ENCODE data around the gene PLB1. TPM values are rescaled to one million over a fixed set of nuclear protein-coding genes. Genes with fewer than 3 reads are reported as not detected.
A peak's percentile ranks its signal among the peaks of the same experiment; 100 is the strongest.
"Not testable (repeated sequence)": the region's sequence is repeated elsewhere in the genome, so short reads cannot be mapped to it uniquely, and the experiment has no call there.

Gene PLB1
- total and polyA plus RNA-seq, 7 experiments from 2014 or later: 0.47 to 6.4 (median 1.2) TPM

DNA sequence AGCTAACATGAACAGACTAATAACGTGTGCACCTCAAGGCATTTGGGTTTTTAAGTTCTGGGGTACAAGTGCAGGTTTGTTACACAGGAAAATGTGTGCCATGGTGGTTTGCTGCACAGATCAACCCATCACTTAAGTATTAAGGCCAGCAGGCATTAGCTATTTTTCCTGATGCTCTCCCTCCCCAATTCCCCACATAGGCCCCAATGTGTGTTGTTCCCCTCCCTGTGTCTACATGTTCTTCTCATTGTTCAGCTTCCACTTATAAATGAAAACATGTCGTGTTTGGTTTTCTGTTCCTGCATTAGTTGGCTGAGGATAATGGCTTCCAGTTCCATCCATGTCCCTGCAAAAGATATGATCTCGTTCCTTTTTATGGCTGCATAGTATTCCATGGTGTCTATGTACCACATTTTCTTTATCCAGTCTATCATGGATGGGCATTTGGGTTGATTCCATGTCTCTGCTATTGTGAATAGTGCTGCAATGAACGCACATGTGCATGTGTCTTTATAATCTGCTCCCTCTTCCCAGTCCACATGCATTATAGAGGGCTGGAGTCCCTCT, 170.0 kb downstream of the PLB1 start:
- H3K9me3 Mint-ChIP-seq; H3K36me3 Mint-ChIP-seq; CTCF ChIA-PET; H3K27ac ChIP-seq (ENCODE audit: low read depth, low read length); H3K4me3 Mint-ChIP-seq; H3K27me3 ChIP-seq (ENCODE audit: control insufficient read depth in 2 of 2, insufficient read depth in 2 of 2, low read length in 2 of 2); H3K4me3 ChIP-seq (ENCODE audit: low read length); H3K9me3 ChIP-seq (ENCODE audit: control insufficient read depth in 2 of 3, low read length in 3 of 3); H3K27me3 Mint-ChIP-seq; H3K36me3 ChIP-seq (ENCODE audit: control insufficient read depth in 2 of 3, insufficient read depth in 3 of 3, low read length in 3 of 3); H3K4me1 ChIP-seq (ENCODE audit: control insufficient read depth in 2 of 2, insufficient read depth in 2 of 2, low read length in 2 of 2); DNase-seq; ATAC-seq; intact Hi-C loops (cut with micrococcal nuclease): not testable (repeated sequence)
- H3K4me1 Mint-ChIP-seq: peaks cover 0 to 11% (median 0%) of the 10 kb centered on the region in 7 donors
- peak overlapping the region in 1 of 9 donors; percentile 47 for H3K27ac Mint-ChIP-seq
- POLR2A ChIA-PET: interaction anchor here (0.9 to 2.4 kb wide), 2 partner anchors 11 to 86 kb away, joined by 3 to 7 read pairs; partner anchors contain the start of gene PPP1CB

- peaks cover 0 to 13% (median 1%) of the 10 kb centered on the region in 11 donors for H3K9me3 Mint-ChIP-seq
- intact Hi-C loops (cut with micrococcal nuclease): no loop called here
- H3K27ac ChIP-seq (ENCODE audit: low read depth, low read length): no peak overlapping the region
- no peak overlapping the region for H3K4me3 ChIP-seq (ENCODE audit: low read length)
- DNase-seq (no peak), ATAC-seq (no peak)
- no peaks in the 10 kb centered on the region for H3K27me3 ChIP-seq (ENCODE audit: control insufficient read depth in 2 of 2, insufficient read depth in 2 of 2, low read length in 2 of 2)
- H3K4me1 ChIP-seq (ENCODE audit: control insufficient read depth in 2 of 2, insufficient read depth in 2 of 2, low read length in 2 of 2): no peaks in the 10 kb centered on the region
- CTCF ChIA-PET: no interaction called here
- H3K27ac Mint-ChIP-seq: no peak overlapping the region
- peaks cover 0 to 6% (median 0%) of the 10 kb centered on the region in 5 donors for H3K36me3 Mint-ChIP-seq
- no peaks in the 10 kb centered on the region for H3K27me3 Mint-ChIP-seq
- H3K4me1 Mint-ChIP-seq: peaks cover 0 to 11% (median 0%) of the 10 kb centered on the region in 7 donors
- POLR2A ChIA-PET: interaction anchor here (2.4 kb wide), 1 partner anchor 11 kb away, joined by 7 read pairs; no protein-coding TSS in a partner anchor
- H3K9me3 ChIP-seq (ENCODE audit: control insufficient read depth in 2 of 3, low read length in 3 of 3): no peaks in the 10 kb centered on the region
- no peak overlapping the region for H3K4me3 Mint-ChIP-seq
- no peaks in the 10 kb centered on the region for H3K36me3 ChIP-seq (ENCODE audit: control insufficient read depth in 2 of 3, insufficient read depth in 3 of 3, low read length in 3 of 3)
Observed at GRCh38 chr2:28666496-28667184, 170.8 kb downstream of the PLB1 start.

- no peak overlapping the region for H3K4me3 ChIP-seq (ENCODE audit: low read length)
- Mint-ChIP-seq H3K27ac (no peak overlapping the region), H3K9me3 (peaks cover 0 to 13% (median 6%) of the 10 kb centered on the region in 11 donors), H3K4me3 (no peak overlapping the region), H3K27me3 (no peaks in the 10 kb centered on the region), H3K36me3 (peaks cover 0 to 10% (median 0%) of the 10 kb centered on the region in 5 donors), H3K4me1 (peaks cover 0 to 7% (median 0%) of the 10 kb centered on the region in 7 donors)
- H3K27me3 ChIP-seq (ENCODE audit: control insufficient read depth in 2 of 2, insufficient read depth in 2 of 2, low read length in 2 of 2): no peaks in the 10 kb centered on the region
- intact Hi-C loops (cut with micrococcal nuclease): no loop called here
- no peak overlapping the region for H3K27ac ChIP-seq (ENCODE audit: low read depth, low read length)
- DNase-seq: no peak
- H3K9me3 ChIP-seq (ENCODE audit: control insufficient read depth in 2 of 3, low read length in 3 of 3): no peaks in the 10 kb centered on the region
- ChIA-PET CTCF (no interaction called here), POLR2A (interaction anchor here (0.7 kb wide), 1 partner anchor 42 kb away, joined by 3 read pairs; no protein-coding TSS in a partner anchor)
- no peaks in the 10 kb centered on the region for H3K36me3 ChIP-seq (ENCODE audit: control insufficient read depth in 2 of 3, insufficient read depth in 3 of 3, low read length in 3 of 3)
- H3K4me1 ChIP-seq (ENCODE audit: control insufficient read depth in 2 of 2, insufficient read depth in 2 of 2, low read length in 2 of 2): no peaks in the 10 kb centered on the region
- ATAC-seq: no peak
Observed at GRCh38 chr2:28667261-28667660, 171.4 kb downstream of the PLB1 start.

- intact Hi-C loops (cut with micrococcal nuclease): no loop called here
- Histone ChIP-seq H3K4me3 (ENCODE audit: low read length) (no peak overlapping the region), H3K4me1 (ENCODE audit: control insufficient read depth in 2 of 2, insufficient read depth in 2 of 2, low read length in 2 of 2) (no peaks in the 10 kb centered on the region), H3K9me3 (ENCODE audit: control insufficient read depth in 2 of 3, low read length in 3 of 3) (no peaks in the 10 kb centered on the region), H3K36me3 (ENCODE audit: control insufficient read depth in 2 of 3, insufficient read depth in 3 of 3, low read length in 3 of 3) (no peaks in the 10 kb centered on the region), H3K27me3 (ENCODE audit: control insufficient read depth in 2 of 2, insufficient read depth in 2 of 2, low read length in 2 of 2) (no peaks in the 10 kb centered on the region), H3K27ac (ENCODE audit: low read depth, low read length) (no peak overlapping the region)
- ATAC-seq (no peak), DNase-seq (no peak)
- Mint-ChIP-seq H3K36me3 (peaks cover 0 to 10% (median 6%) of the 10 kb centered on the region in 5 donors), H3K4me3 (no peak overlapping the region), H3K9me3 (peaks cover 6 to 20% (median 11%) of the 10 kb centered on the region in 11 donors), H3K27ac (no peak overlapping the region), H3K4me1 (peaks cover 0 to 6% (median 0%) of the 10 kb centered on the region in 7 donors), H3K27me3 (no peaks in the 10 kb centered on the region)
- ChIA-PET POLR2A (interaction anchor here (0.7 kb wide), 1 partner anchor 43 kb away, joined by 3 read pairs; no protein-coding TSS in a partner anchor), CTCF (no interaction called here)
Observed at GRCh38 chr2:28668106-28668814, 172.4 kb downstream of the PLB1 start.

- H3K27ac Mint-ChIP-seq: peak overlapping the region in 1 of 9 donors; percentile 76
- H3K27ac ChIP-seq (ENCODE audit: low read depth, low read length): no peak overlapping the region
- peaks cover 0 to 6% (median 0%) of the 10 kb centered on the region in 7 donors for H3K4me1 Mint-ChIP-seq
- POLR2A ChIA-PET: no interaction called here
- CTCF ChIA-PET: no interaction called here
- peaks cover 7 to 25% (median 14%) of the 10 kb centered on the region in 11 donors for H3K9me3 Mint-ChIP-seq
- H3K36me3 Mint-ChIP-seq: peaks cover 0 to 12% (median 6%) of the 10 kb centered on the region in 5 donors
- no peaks in the 10 kb centered on the region for H3K27me3 ChIP-seq (ENCODE audit: control insufficient read depth in 2 of 2, insufficient read depth in 2 of 2, low read length in 2 of 2)
- no peaks in the 10 kb centered on the region for H3K9me3 ChIP-seq (ENCODE audit: control insufficient read depth in 2 of 3, low read length in 3 of 3)
- ATAC-seq (no peak), DNase-seq (no peak)
- no peaks in the 10 kb centered on the region for H3K36me3 ChIP-seq (ENCODE audit: control insufficient read depth in 2 of 3, insufficient read depth in 3 of 3, low read length in 3 of 3)
- intact Hi-C loops (cut with micrococcal nuclease): no loop called here
- no peaks in the 10 kb centered on the region for H3K4me1 ChIP-seq (ENCODE audit: control insufficient read depth in 2 of 2, insufficient read depth in 2 of 2, low read length in 2 of 2)
- H3K4me3 Mint-ChIP-seq: no peak overlapping the region
- H3K4me3 ChIP-seq (ENCODE audit: low read length): no peak overlapping the region
- no peaks in the 10 kb centered on the region for H3K27me3 Mint-ChIP-seq
Observed at GRCh38 chr2:28668880-28669279, 173.0 kb downstream of the PLB1 start.

DNA sequence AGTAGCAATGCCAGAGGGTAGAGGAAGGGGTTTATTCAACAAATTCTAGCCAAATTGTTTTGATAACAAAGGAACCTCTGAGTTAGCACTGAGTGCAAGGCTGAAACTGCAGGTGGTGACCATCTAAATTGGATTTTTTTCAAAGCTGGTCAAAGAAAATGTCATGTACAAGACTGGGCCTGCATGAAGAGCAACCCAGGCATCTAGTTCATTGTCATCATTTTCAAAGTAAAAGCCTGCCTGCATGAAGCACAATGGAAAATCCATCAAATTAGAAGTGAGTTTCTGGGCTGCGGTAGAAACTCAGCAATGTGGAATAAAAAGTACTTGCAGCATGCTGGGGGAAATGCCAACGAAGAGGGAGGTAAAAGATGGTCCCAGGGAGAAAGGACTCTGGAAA, 175.0 kb downstream of the PLB1 start:
- no peaks in the 10 kb centered on the region for H3K36me3 ChIP-seq (ENCODE audit: control insufficient read depth in 2 of 3, insufficient read depth in 3 of 3, low read length in 3 of 3)
- CTCF ChIA-PET: no interaction called here
- Mint-ChIP-seq H3K9me3 (peaks cover 7 to 25% (median 15%) of the 10 kb centered on the region in 11 donors), H3K27me3 (no peaks in the 10 kb centered on the region), H3K4me1 (peaks cover 0 to 1% (median 0%) of the 10 kb centered on the region in 7 donors), H3K4me3 (no peak overlapping the region), H3K36me3 (peaks cover 0 to 14% (median 6%) of the 10 kb centered on the region in 5 donors), H3K27ac (peak overlapping the region in 1 of 9 donors; percentile 43)
- no peak overlapping the region for H3K27ac ChIP-seq (ENCODE audit: low read depth, low read length)
- no peak overlapping the region for H3K4me3 ChIP-seq (ENCODE audit: low read length)
- POLR2A ChIA-PET: no interaction called here
- no peaks in the 10 kb centered on the region for H3K27me3 ChIP-seq (ENCODE audit: control insufficient read depth in 2 of 2, insufficient read depth in 2 of 2, low read length in 2 of 2)
- intact Hi-C loops (cut with micrococcal nuclease): no loop called here
- no peaks in the 10 kb centered on the region for H3K9me3 ChIP-seq (ENCODE audit: control insufficient read depth in 2 of 3, low read length in 3 of 3)
- ATAC-seq: no peak
- H3K4me1 ChIP-seq (ENCODE audit: control insufficient read depth in 2 of 2, insufficient read depth in 2 of 2, low read length in 2 of 2): no peaks in the 10 kb centered on the region
- no peak for DNase-seq

All from naive thymus-derived CD4-positive, alpha-beta T cell (primary cell).